ENCODE measurements around the gene RHOA.

The RHOA gene

DNA sequence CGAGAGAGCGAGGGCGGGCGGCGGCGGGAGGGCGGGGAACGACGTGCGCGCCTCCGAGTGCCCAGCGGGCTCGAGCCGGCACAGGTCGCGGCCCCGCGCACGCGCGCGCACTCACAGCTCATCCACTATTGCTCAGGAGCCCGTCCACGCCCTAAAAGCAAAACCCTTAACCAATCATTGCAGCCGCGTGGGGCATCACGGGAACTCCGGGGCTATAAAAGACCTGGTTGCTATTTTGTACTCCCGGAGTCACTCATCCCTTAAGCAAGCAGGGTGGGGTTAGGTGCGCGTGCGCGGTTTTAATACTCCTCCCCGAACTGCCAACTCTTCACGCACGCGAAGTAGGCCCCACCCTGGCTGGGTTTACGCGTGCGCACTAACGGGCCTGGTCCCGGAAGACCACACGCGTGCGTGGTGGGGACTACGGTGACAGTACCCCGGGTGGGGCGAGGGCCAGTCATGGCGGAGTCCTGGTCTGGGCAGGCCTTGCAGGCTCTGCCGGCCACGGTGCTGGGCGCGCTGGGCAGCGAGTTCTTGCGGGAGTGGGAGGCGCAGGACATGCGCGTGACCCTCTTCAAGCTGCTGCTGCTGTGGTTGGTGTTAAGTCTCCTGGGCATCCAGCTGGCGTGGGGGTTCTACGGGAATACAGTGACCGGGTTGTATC, at the start of gene RHOA, which contains the start of gene TCTA:
TSS of gene RHOA (minus strand) at position 9 of the 664 bp plus-strand sequence. CDS start 36,387 bp downstream, outside the sequence.
TSS of gene TCTA (plus strand) at position 456 of the 664 bp plus-strand sequence. CDS start at position 460, 4 bp downstream.
- TF ChIP-seq, protein P1, sequence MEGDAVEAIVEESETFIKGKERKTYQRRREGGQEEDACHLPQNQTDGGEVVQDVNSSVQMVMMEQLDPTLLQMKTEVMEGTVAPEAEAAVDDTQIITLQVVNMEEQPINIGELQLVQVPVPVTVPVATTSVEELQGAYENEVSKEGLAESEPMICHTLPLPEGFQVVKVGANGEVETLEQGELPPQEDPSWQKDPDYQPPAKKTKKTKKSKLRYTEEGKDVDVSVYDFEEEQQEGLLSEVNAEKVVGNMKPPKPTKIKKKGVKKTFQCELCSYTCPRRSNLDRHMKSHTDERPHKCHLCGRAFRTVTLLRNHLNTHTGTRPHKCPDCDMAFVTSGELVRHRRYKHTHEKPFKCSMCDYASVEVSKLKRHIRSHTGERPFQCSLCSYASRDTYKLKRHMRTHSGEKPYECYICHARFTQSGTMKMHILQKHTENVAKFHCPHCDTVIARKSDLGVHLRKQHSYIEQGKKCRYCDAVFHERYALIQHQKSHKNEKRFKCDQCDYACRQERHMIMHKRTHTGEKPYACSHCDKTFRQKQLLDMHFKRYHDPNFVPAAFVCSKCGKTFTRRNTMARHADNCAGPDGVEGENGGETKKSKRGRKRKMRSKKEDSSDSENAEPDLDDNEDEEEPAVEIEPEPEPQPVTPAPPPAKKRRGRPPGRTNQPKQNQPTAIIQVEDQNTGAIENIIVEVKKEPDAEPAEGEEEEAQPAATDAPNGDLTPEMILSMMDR (IDR thresholded peaks at IDR 0.05), result no peak

DNA sequence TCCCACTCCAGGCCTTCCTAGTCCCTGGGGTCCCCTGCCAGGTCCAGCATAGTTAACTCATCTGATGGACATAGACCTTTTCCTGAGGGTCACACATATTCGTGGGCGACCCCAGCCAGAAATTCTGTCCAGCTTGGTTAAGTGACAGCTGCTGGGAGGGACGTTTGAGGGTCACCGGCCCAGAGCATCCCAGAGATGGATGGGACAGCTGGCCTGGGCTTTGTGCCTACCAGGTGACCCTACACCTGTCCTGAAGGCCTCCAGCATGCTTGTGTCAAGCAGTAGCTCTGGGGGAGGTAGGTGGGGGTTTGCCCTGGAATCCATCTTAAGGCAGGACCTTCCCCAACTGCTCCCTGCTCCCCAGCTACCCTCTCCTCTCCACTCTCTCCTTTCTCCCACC, 49.2 kb upstream of the RHOA start:
- TF ChIP-seq, protein P1 (IDR thresholded peaks at IDR 0.05), result no peak

DNA sequence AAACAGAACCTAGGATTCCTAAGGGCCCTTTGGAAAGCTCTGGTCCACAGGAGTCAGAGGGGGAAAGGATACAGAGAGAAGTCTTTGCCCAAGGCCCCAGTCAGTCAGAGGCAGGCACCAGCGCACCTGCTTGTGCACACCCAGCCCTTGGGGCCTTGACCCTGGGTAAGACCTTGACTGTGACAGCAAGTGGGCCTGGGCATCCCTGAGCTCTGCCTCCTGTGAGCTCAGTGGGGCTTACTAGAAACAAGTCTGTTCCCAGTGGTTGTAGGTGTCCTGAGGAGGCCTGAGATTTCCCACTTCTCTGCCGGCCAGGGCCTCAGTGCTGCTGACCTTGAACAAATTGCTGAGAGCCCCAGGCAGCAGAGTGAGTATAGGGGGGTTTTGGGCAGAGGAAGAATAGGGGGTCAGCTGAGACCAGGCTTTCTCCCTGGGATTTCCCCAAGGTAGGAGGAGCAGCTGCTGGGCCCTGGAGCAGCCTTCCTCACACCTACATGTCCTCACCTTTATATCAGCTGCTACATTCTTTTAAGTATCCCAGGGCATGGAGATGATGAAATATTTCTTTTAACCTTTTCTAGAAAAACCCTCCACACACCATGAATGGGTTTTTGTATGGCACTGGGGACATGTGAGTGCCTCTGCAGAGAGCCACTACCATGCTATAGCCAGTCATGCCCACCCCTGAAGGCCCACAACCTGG, 48.6 kb upstream of the RHOA start:
- TF ChIP-seq, protein P1 (IDR thresholded peaks at IDR 0.05), result no peak

DNA sequence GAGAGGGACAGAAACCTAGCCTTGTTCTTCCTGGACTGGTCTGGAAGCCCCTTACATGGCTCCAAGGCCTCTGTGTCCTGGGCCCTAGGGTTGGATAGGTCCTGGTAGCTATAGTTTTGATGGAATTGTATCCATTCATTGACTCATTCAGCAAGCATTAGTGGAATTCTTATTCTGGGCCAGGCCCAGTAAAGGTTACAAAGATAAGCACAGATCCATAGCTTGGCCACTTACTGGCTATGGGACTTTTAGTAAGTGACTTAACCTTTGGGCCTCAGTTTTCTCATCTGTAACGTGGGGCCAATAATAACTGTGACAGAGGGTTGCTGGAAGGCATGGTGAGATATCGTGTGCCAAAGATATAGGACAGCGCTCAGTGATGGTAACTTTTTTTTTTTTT, 44.7 kb upstream of the RHOA start:
- TF ChIP-seq, protein P1 (IDR thresholded peaks at IDR 0.05), result no peak

DNA sequence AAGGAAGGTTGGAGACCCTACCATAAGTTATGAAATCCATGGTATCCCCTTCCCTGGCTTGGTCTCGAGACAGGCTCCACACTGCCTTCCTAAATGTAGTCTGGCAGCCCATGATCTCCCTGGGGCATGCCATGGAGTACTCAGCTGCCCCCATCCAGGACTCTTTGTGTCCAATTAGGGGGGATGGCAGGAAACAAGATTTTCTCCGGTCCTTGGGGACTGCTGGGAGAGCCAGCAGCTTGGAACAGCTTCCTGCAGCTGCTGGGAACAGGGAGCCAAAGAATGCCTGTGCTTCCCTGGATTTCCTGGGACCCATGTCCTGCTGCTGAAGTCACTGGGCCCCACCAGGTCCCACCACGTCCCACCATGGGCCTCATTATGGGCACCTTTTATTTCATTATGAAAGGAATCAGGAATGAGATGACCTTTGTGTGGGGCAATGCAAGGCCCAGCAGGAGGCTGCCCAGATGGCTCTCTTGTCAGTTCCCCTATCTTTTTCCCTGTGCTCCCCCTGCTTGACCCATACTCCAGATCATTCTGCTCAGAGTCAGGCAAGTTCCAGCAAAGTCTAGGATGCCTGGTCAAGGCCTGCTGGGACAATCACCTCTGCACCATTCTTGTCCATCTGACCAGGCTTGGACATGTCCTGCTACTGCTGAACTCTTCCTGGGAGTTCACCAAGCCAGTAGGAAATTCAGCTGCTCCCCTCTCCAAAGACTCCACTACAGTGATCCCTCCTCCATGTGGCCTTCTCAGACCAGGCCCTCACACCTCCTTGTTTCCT, 43.3 kb upstream of the RHOA start:
- TF ChIP-seq, protein P1 (IDR thresholded peaks at IDR 0.05), result no peak

DNA sequence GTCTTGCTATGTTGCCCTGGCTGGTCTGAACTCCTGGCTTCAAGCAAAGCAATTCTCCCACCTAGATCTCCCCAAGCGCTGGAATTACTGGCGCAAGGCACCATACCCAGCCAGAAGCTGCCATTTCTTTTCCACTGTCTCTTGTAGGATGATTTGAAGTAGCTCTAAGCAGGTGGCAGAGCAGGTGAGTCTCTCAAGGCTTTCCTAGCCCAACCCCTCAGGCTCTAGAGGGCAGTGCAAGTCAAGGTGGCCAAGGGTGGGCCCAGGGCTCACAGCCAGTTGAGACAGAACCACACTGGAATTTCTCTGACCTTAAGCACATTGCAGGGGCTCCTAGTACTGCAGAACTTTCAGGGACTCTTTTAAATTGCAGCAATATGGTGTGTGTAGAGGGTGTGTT, 42.7 kb upstream of the RHOA start:
- TF ChIP-seq, protein P1 (IDR thresholded peaks at IDR 0.05), result no peak

DNA sequence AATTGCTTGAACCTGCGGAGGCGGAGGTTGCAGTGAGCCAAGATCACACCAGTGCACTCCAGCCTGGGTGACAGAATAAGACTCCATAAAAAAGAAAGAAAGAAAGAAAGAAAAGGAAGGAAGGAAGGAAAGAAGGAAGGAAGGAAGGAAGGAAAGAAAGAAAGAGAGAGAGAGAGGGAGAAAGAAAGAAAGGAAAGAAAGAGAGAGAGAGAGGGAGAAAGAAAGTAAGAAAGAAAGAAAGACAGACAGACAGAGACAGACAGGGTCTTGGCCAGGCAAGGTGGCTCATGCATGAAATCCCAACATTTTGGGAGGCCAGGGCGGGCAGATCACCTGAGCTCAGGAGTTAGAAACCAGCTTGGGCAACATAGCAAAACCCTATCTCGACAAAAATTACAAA, 41.8 kb upstream of the RHOA start:
- TF ChIP-seq, protein P1 (IDR thresholded peaks at IDR 0.05), result no peak
